OCI-LY7 (cell line): ENCODE results near the gene STIM2.

ENCODE experiments used
- CTCF ChIP-seq: fragments of 200-600 bp; sonication (generic); conservative IDR thresholded peaks from 2 replicates; pipeline ENCODE4 v1.5.1; 2014; ENCODE audit warnings: mild to moderate bottlenecking, antibody characterized with exemption, low read length, moderate library complexity, mixed read lengths
- EZH2phosphoT487 ChIP-seq: fragments of 200-600 bp; sonication (generic); IDR thresholded peaks from 2 replicates; pipeline ENCODE4 v1.6.1; 2018; ENCODE audit warnings: low read depth, borderline replicate concordance, mild to moderate bottlenecking, mixed run types, antibody characterized with exemption, low read length, moderate library complexity, mixed read lengths

GRCh38 chr4:27016551-27016950 is 155.9 kb downstream of the STIM2 start:
- TF ChIP-seq CTCF: no peak
- no peak for TF ChIP-seq EZH2phosphoT487
